Activated gamma-delta T cell (primary cell): ENCODE measurements around the gene ADAMTS16.

Source experiments
- DNase-seq: peaks from one replicate; lab custom pipeline; 2025; lab: John Stamatoyannopoulos, UW

Gene ADAMTS16

GRCh38 chr5:5234912-5235311 is 94.8 kb downstream of the ADAMTS16 start:
- DNase-seq = no peak

GRCh38 chr5:5235685-5236084 is 95.6 kb downstream of the ADAMTS16 start:
- no peak for DNase-seq

- no peak for DNase-seq
Measured at GRCh38 chr5:5239191-5239590, 99.1 kb downstream of the ADAMTS16 start.

GRCh38 chr5:5240234-5240633 is 100.1 kb downstream of the ADAMTS16 start:
- DNase-seq = no peak

GRCh38 chr5:5242056-5242455 is 101.9 kb downstream of the ADAMTS16 start:
- no peak for DNase-seq

GRCh38 chr5:5246736-5247135 is 106.6 kb downstream of the ADAMTS16 start:
- no peak for DNase-seq

- no peak for DNase-seq
Measured at GRCh38 chr5:5250758-5251157, 110.6 kb downstream of the ADAMTS16 start.

GRCh38 chr5:5252106-5252505 is 112.0 kb downstream of the ADAMTS16 start:
- DNase-seq = no peak

- DNase-seq = no peak
Measured at GRCh38 chr5:5257353-5257752, 117.2 kb downstream of the ADAMTS16 start.

- no peak for DNase-seq
Measured at GRCh38 chr5:5258564-5258963, 118.4 kb downstream of the ADAMTS16 start.

- no peak for DNase-seq
Measured at GRCh38 chr5:5264727-5265126, 124.6 kb downstream of the ADAMTS16 start.

- DNase-seq = no peak
Measured at GRCh38 chr5:5266297-5266696, 126.2 kb downstream of the ADAMTS16 start.

GRCh38 chr5:5270161-5270560 is 130.0 kb downstream of the ADAMTS16 start:
- DNase-seq = no peak

GRCh38 chr5:5270958-5271785 is 131.0 kb downstream of the ADAMTS16 start:
- DNase-seq = no peak

- no peak for DNase-seq
Measured at GRCh38 chr5:5271786-5272321, 131.7 kb downstream of the ADAMTS16 start.

GRCh38 chr5:5273398-5273797 is 133.3 kb downstream of the ADAMTS16 start:
- no peak for DNase-seq

- no peak for DNase-seq
Measured at GRCh38 chr5:5273976-5274375, 133.8 kb downstream of the ADAMTS16 start.

GRCh38 chr5:5275211-5275610 is 135.1 kb downstream of the ADAMTS16 start:
- DNase-seq = no peak

GRCh38 chr5:5276430-5276829 is 136.3 kb downstream of the ADAMTS16 start:
- DNase-seq = no peak

GRCh38 chr5:5276951-5277517 is 136.9 kb downstream of the ADAMTS16 start:
- no peak for DNase-seq

- DNase-seq = no peak
Measured at GRCh38 chr5:5278201-5278814, 138.2 kb downstream of the ADAMTS16 start.

GRCh38 chr5:5278815-5279381 is 138.8 kb downstream of the ADAMTS16 start:
- no peak for DNase-seq

GRCh38 chr5:5285906-5286305 is 145.8 kb downstream of the ADAMTS16 start:
- no peak for DNase-seq
